HCT116 (cell line): ENCODE results near the gene CDYL2. TPM values are rescaled to one million over a fixed set of nuclear protein-coding genes. Genes with fewer than 3 reads are reported as not detected.

Experiments
- ATAC-seq: fragments of 200-7000 bp; cut with Tn5 transposase; 2 replicates; pipeline ENCODE4 v1.9.1; 2020; ENCODE audit warnings: mild to moderate bottlenecking, moderate library complexity
- BruUV-seq: library from RNA; stranded (reverse); fragments of 400-500 nt; replicated peaks from 2 replicates; lab custom pipeline; 2021; lab: Mats Ljungman, UMichigan
- CTCF ChIA-PET: fragments of 300-600 bp; sonication (Branson Sonifier 250); formaldehyde crosslinking; loops from one replicate; lab custom pipeline; 2021; ENCODE audit warnings: antibody characterized with exemption; lab: Charles Lee
- POLR2A ChIA-PET: fragments of 300-600, 350-600 bp; sonication (Branson Sonifier 250); formaldehyde crosslinking; loops from one replicate; lab custom pipeline; 2021; ENCODE audit warnings: antibody characterized with exemption; lab: Charles Lee
- RAD21 ChIA-PET, 2 experiments: fragments of 300-600 bp; sonication (Branson Sonifier 250); formaldehyde crosslinking; loops; one replicate each; lab custom pipeline; 2023; ENCODE audit warnings: low total read pairs in 2 of 2; ENCODE audit not compliant: uncharacterized antibody in 2 of 2, unreplicated experiment in 2 of 2, low non-redundant PET in 1 of 2; lab: Charles Lee
- DNase-seq: peaks from one replicate; pipeline ENCODE4 v3.0.0-alpha.2; 2010; ENCODE audit warnings: low read depth, low spot score
- H2AFZ ChIP-seq: fragments of 200-600 bp; shearing (Covaris generic), sonication (generic); 2 replicates; pipeline ENCODE4 v1.6.1; 2017; ENCODE audit warnings: low read depth, mixed run types, mixed read lengths, antibody characterized with exemption, low read length; ENCODE audit not compliant: poor library complexity, severe bottlenecking
- H3K27ac ChIP-seq: 2 replicates; pipeline ENCODE4 v1.5.1; 2012; ENCODE audit warnings: low read depth, low read length
- H3K27me3 ChIP-seq: fragments of 200-600 bp; sonication (generic); 2 replicates; pipeline ENCODE4 v1.6.1; 2016; ENCODE audit warnings: mixed run types, low read length, mixed read lengths; ENCODE audit not compliant: insufficient read depth
- H3K36me3 ChIP-seq, 2 experiments: fragments of 200-500 bp in 1 of 2; fragments of 200-600 bp in 1 of 2; sonication (Bioruptor generic) in 1 of 2; sonication (generic) in 1 of 2; 2 replicates each; pipeline versions ENCODE4 v1.5.1 to v1.6.1; 2014 to 2016; ENCODE audit warnings: low read length in 2 of 2, inconsistent platforms in 1 of 2, mixed read lengths in 1 of 2, mixed run types in 1 of 2; ENCODE audit not compliant: insufficient read depth in 2 of 2, control insufficient read depth in 1 of 2
- H3K4me1 ChIP-seq, 2 experiments: fragments of 200-600 bp in 1 of 2; sonication (generic) in 1 of 2; 2 replicates each; pipeline versions ENCODE4 v1.5.1 to v1.6.1; 2012 to 2017; ENCODE audit warnings: low read length in 2 of 2, inconsistent platforms in 1 of 2, mild to moderate bottlenecking in 1 of 2, mixed read lengths in 1 of 2, mixed run types in 1 of 2, moderate library complexity in 1 of 2; ENCODE audit not compliant: insufficient read depth in 2 of 2, control insufficient read depth in 1 of 2
- H3K4me2 ChIP-seq: fragments of 200-600 bp; sonication (generic); 2 replicates; pipeline ENCODE4 v1.6.1; 2017; ENCODE audit warnings: mixed run types, low read length, mixed read lengths
- H3K4me3 ChIP-seq, 2 experiments: fragments of 200-600 bp in 1 of 2; sonication (generic) in 1 of 2; replicated peaks in 1 of 2; 2 replicates each; pipeline ENCODE4 v1.5.1; 2011 to 2016; ENCODE audit warnings: low read length in 2 of 2, control low read depth in 1 of 2, low read depth in 1 of 2, mild to moderate bottlenecking in 1 of 2, mixed read lengths in 1 of 2, mixed run types in 1 of 2
- H3K79me2 ChIP-seq: fragments of 200-600 bp; sonication (generic); 2 replicates; pipeline ENCODE4 v1.6.1; 2017; ENCODE audit warnings: mild to moderate bottlenecking, mixed run types, low read length, moderate library complexity, mixed read lengths; ENCODE audit not compliant: insufficient read depth
- H3K9ac ChIP-seq: fragments of 200-600 bp; sonication (generic); 2 replicates; pipeline ENCODE4 v1.6.1; 2016; ENCODE audit warnings: low read length, mixed read lengths
- H3K9me2 ChIP-seq: fragments of 200-600 bp; sonication (generic), shearing (Covaris generic); 2 replicates; pipeline ENCODE4 v1.6.1; 2017; ENCODE audit warnings: mixed run types, mild to moderate bottlenecking, moderate library complexity; ENCODE audit not compliant: insufficient read depth
- H3K9me3 ChIP-seq, 2 experiments: fragments of 200-500 bp in 1 of 2; fragments of 200-600 bp in 1 of 2; sonication (Bioruptor generic) in 1 of 2; sonication (generic) in 1 of 2; 2 replicates each; pipeline ENCODE4 v1.6.1; 2014 to 2017; ENCODE audit warnings: low read length in 2 of 2, mixed read lengths in 2 of 2, inconsistent platforms in 1 of 2, low read depth in 1 of 2, mild to moderate bottlenecking in 1 of 2, mixed run types in 1 of 2, moderate library complexity in 1 of 2; ENCODE audit not compliant: control insufficient read depth in 1 of 2, insufficient read depth in 1 of 2
- H4K20me1 ChIP-seq: fragments of 200-600 bp; sonication (generic), shearing (Covaris generic); 2 replicates; pipeline ENCODE4 v1.6.1; 2017; ENCODE audit warnings: mixed run types, mild to moderate bottlenecking, moderate library complexity; ENCODE audit not compliant: insufficient read depth
- EZH2 ChIP-seq: fragments of 200-600 bp; sonication (generic); IDR thresholded peaks from 2 replicates; pipeline ENCODE4 v1.6.1; 2017; ENCODE audit warnings: antibody characterized with exemption, mixed run types
- EZH2phosphoT487 ChIP-seq: fragments of 200-600 bp; IDR thresholded peaks from 2 replicates; pipeline ENCODE4 v1.6.1; 2018; ENCODE audit warnings: antibody characterized with exemption, borderline replicate concordance
- JUND ChIP-seq: IDR thresholded peaks from 2 replicates; pipeline ENCODE4 v1.6.1; 2012
- POLR2A ChIP-seq: IDR thresholded peaks from 2 replicates; pipeline ENCODE4 v1.7.0; 2011; ENCODE audit warnings: borderline replicate concordance; ENCODE audit not compliant: insufficient read depth, insufficient read length; ENCODE audit errors: extremely low read depth
- POLR2AphosphoS5 ChIP-seq: IDR thresholded peaks from 2 replicates; pipeline ENCODE4 v1.6.1; 2011; ENCODE audit warnings: mild to moderate bottlenecking, low read depth, low read length, moderate library complexity
- SIN3A ChIP-seq: IDR thresholded peaks from 2 replicates; pipeline ENCODE4 v1.6.1; 2012; ENCODE audit warnings: low read depth
- SRF ChIP-seq: IDR thresholded peaks from 2 replicates; pipeline ENCODE4 v1.6.1; 2012; ENCODE audit warnings: low read depth
- TCF7L2 ChIP-seq: IDR thresholded peaks from 2 replicates; pipeline ENCODE4 v1.7.0; 2011; ENCODE audit warnings: borderline replicate concordance, inconsistent platforms; ENCODE audit not compliant: insufficient read depth, insufficient read length; ENCODE audit errors: extremely low read depth
- YY1 ChIP-seq: IDR thresholded peaks from 2 replicates; pipeline ENCODE4 v1.6.1; 2011; ENCODE audit warnings: low read length, low read depth, moderate library complexity, mild to moderate bottlenecking; ENCODE audit not compliant: insufficient replicate concordance; ENCODE audit errors: extremely low read depth
- intact Hi-C: fragments of 100-400 bp; cut with micrococcal nuclease; formaldehyde crosslinking; loops from 2 replicates; pipeline ENCODE4 v1.10.0; 2022
- total RNA-seq: library from RNA; stranded (reverse); gene quantifications from one replicate; pipeline ENCODE4 v1.2.1, GENCODE V29; 2021; ENCODE audit not compliant: unreplicated experiment
- TF ChIP-seq, protein P1 (sequence below): IDR thresholded peaks from 2 replicates; pipeline ENCODE4 v1.6.1; 2012
- TF ChIP-seq, protein P2 (sequence below), 3 experiments: fragments of 200-600 bp in 1 of 3; sonication (generic) in 1 of 3; IDR thresholded peaks in 2 of 3; conservative IDR thresholded peaks in 1 of 3; 2 replicates each; pipeline ENCODE4 v1.5.1; 2012 to 2017; ENCODE audit warnings: low read depth in 2 of 3, low read length in 2 of 3, antibody characterized with exemption in 1 of 3, borderline replicate concordance in 1 of 3, control low read depth in 1 of 3, mild to moderate bottlenecking in 1 of 3, mixed read lengths in 1 of 3, mixed run types in 1 of 3, moderate library complexity in 1 of 3; ENCODE audit not compliant: insufficient read depth in 1 of 3
- TF ChIP-seq, protein P3 (sequence below): IDR thresholded peaks from 2 replicates; pipeline ENCODE4 v1.6.1; 2012
- TF ChIP-seq, protein P4 (sequence below): IDR thresholded peaks from 2 replicates; pipeline ENCODE4 v1.6.1; 2012; ENCODE audit warnings: low read depth

Gene CDYL2
- total RNA-seq, 1 experiment from 2014 or later = 0.10 TPM

DNA sequence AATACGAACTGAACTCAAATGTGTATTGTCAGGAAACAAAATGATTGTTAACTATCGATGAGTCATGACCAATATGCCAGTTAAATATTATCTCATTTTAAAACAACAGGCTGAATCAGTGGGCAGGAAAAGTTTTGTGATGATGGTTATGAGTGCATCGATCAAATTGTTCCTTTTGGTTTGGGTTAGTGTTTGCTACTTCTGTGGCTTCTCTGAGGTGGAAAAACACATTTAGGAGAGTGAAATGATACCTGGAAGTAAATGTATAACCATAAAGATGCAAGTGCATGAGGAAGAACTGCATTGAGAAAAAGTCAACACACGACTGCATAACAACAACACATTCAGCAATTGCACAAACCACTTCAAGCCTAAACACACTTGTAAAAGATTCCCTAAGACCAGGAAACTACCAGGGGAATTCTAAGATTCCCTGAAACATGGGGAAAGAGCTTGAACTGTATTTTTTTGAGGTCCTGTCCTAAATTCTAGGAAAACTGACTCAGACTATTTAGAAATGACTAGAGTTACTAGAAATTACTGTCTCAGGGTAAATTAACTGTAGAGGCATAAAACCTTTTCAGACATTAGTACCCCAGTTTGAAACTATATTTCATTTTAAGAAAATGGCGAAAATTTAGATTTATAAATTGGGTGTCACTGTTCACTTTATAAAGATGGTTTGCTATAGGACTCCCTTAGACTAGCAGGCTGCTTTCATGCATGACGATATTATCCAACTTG, 44.8 kb downstream of the CDYL2 start:
- H3K4me2 ChIP-seq = no peak overlapping the region
- ChIA-PET RAD21 (no interaction called here), POLR2A (no interaction called here), CTCF (no interaction called here)
- H3K27ac ChIP-seq = no peak overlapping the region
- no peaks in the 10 kb centered on the region for H3K79me2 ChIP-seq
- no peaks in the 10 kb centered on the region for H3K4me1 ChIP-seq
- TF ChIP-seq TCF7L2 (no peak), POLR2A (no peak), SIN3A (no peak), POLR2AphosphoS5 (no peak), SRF (no peak), EZH2 (no peak), EZH2phosphoT487 (no peak), YY1 (no peak), JUND (no peak)
- TF ChIP-seq, protein P1, sequence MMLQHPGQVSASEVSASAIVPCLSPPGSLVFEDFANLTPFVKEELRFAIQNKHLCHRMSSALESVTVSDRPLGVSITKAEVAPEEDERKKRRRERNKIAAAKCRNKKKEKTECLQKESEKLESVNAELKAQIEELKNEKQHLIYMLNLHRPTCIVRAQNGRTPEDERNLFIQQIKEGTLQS = no peak
- TF ChIP-seq, protein P2, sequence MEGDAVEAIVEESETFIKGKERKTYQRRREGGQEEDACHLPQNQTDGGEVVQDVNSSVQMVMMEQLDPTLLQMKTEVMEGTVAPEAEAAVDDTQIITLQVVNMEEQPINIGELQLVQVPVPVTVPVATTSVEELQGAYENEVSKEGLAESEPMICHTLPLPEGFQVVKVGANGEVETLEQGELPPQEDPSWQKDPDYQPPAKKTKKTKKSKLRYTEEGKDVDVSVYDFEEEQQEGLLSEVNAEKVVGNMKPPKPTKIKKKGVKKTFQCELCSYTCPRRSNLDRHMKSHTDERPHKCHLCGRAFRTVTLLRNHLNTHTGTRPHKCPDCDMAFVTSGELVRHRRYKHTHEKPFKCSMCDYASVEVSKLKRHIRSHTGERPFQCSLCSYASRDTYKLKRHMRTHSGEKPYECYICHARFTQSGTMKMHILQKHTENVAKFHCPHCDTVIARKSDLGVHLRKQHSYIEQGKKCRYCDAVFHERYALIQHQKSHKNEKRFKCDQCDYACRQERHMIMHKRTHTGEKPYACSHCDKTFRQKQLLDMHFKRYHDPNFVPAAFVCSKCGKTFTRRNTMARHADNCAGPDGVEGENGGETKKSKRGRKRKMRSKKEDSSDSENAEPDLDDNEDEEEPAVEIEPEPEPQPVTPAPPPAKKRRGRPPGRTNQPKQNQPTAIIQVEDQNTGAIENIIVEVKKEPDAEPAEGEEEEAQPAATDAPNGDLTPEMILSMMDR (IDR thresholded peaks at IDR 0.05 in 2 of 3, conservative IDR thresholded peaks at IDR 0.05 in 1 of 3; ENCODE audit: borderline replicate concordance in 1 of 3, insufficient read depth in 1 of 3, low read depth in 2 of 3, low read length in 2 of 3) = no peak
- TF ChIP-seq, protein P3, sequence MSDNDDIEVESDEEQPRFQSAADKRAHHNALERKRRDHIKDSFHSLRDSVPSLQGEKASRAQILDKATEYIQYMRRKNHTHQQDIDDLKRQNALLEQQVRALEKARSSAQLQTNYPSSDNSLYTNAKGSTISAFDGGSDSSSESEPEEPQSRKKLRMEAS = no peak
- TF ChIP-seq, protein P4, sequence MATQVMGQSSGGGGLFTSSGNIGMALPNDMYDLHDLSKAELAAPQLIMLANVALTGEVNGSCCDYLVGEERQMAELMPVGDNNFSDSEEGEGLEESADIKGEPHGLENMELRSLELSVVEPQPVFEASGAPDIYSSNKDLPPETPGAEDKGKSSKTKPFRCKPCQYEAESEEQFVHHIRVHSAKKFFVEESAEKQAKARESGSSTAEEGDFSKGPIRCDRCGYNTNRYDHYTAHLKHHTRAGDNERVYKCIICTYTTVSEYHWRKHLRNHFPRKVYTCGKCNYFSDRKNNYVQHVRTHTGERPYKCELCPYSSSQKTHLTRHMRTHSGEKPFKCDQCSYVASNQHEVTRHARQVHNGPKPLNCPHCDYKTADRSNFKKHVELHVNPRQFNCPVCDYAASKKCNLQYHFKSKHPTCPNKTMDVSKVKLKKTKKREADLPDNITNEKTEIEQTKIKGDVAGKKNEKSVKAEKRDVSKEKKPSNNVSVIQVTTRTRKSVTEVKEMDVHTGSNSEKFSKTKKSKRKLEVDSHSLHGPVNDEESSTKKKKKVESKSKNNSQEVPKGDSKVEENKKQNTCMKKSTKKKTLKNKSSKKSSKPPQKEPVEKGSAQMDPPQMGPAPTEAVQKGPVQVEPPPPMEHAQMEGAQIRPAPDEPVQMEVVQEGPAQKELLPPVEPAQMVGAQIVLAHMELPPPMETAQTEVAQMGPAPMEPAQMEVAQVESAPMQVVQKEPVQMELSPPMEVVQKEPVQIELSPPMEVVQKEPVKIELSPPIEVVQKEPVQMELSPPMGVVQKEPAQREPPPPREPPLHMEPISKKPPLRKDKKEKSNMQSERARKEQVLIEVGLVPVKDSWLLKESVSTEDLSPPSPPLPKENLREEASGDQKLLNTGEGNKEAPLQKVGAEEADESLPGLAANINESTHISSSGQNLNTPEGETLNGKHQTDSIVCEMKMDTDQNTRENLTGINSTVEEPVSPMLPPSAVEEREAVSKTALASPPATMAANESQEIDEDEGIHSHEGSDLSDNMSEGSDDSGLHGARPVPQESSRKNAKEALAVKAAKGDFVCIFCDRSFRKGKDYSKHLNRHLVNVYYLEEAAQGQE = no peak
- H2AFZ ChIP-seq = no peak overlapping the region
- H3K9me3 ChIP-seq = no peaks in the 10 kb centered on the region
- DNase-seq = no peak
- H3K27me3 ChIP-seq = no peaks in the 10 kb centered on the region
- ATAC-seq = no peak
- BruUV-seq = no TSS peak
- H3K9me2 ChIP-seq = no peaks in the 10 kb centered on the region
- no peak overlapping the region for H3K9ac ChIP-seq
- H4K20me1 ChIP-seq = no peaks in the 10 kb centered on the region
- H3K4me3 ChIP-seq = no peak overlapping the region
- no peaks in the 10 kb centered on the region for H3K36me3 ChIP-seq
- intact Hi-C loops = no loop called here
